Parathyroid adenoma (tissue), 2 donors: ENCODE data around the gene TOR1AIP1.
"Not testable (repeated sequence)": the region's sequence is repeated elsewhere in the genome, so short reads cannot be mapped to it uniquely, and the experiment has no call there.

Source experiments
- H2AFZ ChIP-seq: fragments of 300-600 bp; sonication (generic); one replicate; pipeline ENCODE4 v1.7.0; 2017; ENCODE audit warnings: antibody characterized with exemption, mild to moderate bottlenecking
- H3K27ac ChIP-seq: fragments of 300-600 bp; sonication (generic); one replicate; pipeline ENCODE4 v1.7.0; 2017
- H3K27me3 ChIP-seq: fragments of 300-600 bp; sonication (generic); one replicate; pipeline ENCODE4 v1.7.0; 2017; ENCODE audit warnings: low read length; ENCODE audit not compliant: control insufficient read depth, insufficient read depth
- H3K36me3 ChIP-seq: fragments of 300-600 bp; sonication (generic); one replicate; pipeline ENCODE4 v1.7.0; 2017; ENCODE audit warnings: low read length; ENCODE audit not compliant: control insufficient read depth, insufficient read depth
- H3K4me1 ChIP-seq: fragments of 300-600 bp; sonication (generic); one replicate; pipeline ENCODE4 v1.7.0; 2017; ENCODE audit warnings: control low read depth
- H3K4me2 ChIP-seq: fragments of 300-600 bp; sonication (generic); one replicate; pipeline ENCODE4 v1.7.0; 2017; ENCODE audit warnings: low read length
- H3K4me3 ChIP-seq: fragments of 300-600 bp; sonication (generic); one replicate; pipeline ENCODE4 v1.7.0; 2017; ENCODE audit warnings: low read depth, low read length
- H3K79me2 ChIP-seq: fragments of 300-600 bp; sonication (generic); one replicate; pipeline ENCODE4 v1.7.0; 2017; ENCODE audit warnings: control low read depth
- H3K9ac ChIP-seq: fragments of 300-600 bp; sonication (generic); one replicate; pipeline ENCODE4 v1.7.0; 2017; ENCODE audit warnings: mild to moderate bottlenecking
- H3K9me3 ChIP-seq: fragments of 300-600 bp; sonication (generic); one replicate; pipeline ENCODE4 v1.7.0; 2017; ENCODE audit warnings: low read length; ENCODE audit not compliant: control insufficient read depth
- CTCF ChIP-seq: fragments of 300-600 bp; sonication (generic); IDR thresholded peaks from one replicate; pipeline ENCODE4 v1.7.0; 2017; ENCODE audit warnings: antibody characterized with exemption, mild to moderate bottlenecking
- donor health status: primary hyperparathyroidism.

The TOR1AIP1 gene

GRCh38 chr1:179882253-179883039 lies at the start of gene TOR1AIP1:
Gene TOR1AIP1 (plus strand): TSS chr1:179882285. CDS start chr1:179882503, 218 bp downstream.
- peak within 1 kb of the TSS; percentile 91 for H3K4me2 ChIP-seq
- no peaks in the 10 kb centered on the region for H3K9me3 ChIP-seq
- H3K4me3 ChIP-seq = peak within 1 kb of the TSS; percentile 97
- H3K36me3 ChIP-seq = no peaks in the 10 kb centered on the region
- H3K27me3 ChIP-seq = no peaks in the 10 kb centered on the region
- H3K27ac ChIP-seq = peak within 1 kb of the TSS; percentile 98
- H3K9ac ChIP-seq = peak within 1 kb of the TSS; percentile 50
- peaks cover 7% of the 10 kb centered on the region for H3K4me1 ChIP-seq
- peak within 1 kb of the TSS; percentile 80 for H2AFZ ChIP-seq
- TF ChIP-seq CTCF = peak; percentile 33
- H3K79me2 ChIP-seq = peaks cover 16% of the 10 kb centered on the region

GRCh38 chr1:179836686-179837445 lies 45.2 kb upstream of the TOR1AIP1 start:
- H3K9me3 ChIP-seq, H3K4me3 ChIP-seq, H3K36me3 ChIP-seq, H3K4me1 ChIP-seq, H3K27me3 ChIP-seq, H3K79me2 ChIP-seq, H3K9ac ChIP-seq, H3K27ac ChIP-seq, H3K4me2 ChIP-seq, H2AFZ ChIP-seq: not testable (repeated sequence)

GRCh38 chr1:179840107-179840506 lies 42.0 kb upstream of the TOR1AIP1 start:
- TF ChIP-seq CTCF = no peak
- Histone ChIP-seq H2AFZ (no peak overlapping the region), H3K36me3 (no peaks in the 10 kb centered on the region)

GRCh38 chr1:179848233-179848632 lies 33.9 kb upstream of the TOR1AIP1 start:
- Histone ChIP-seq H3K36me3 (no peaks in the 10 kb centered on the region), H3K27me3 (no peaks in the 10 kb centered on the region)

More at GRCh38 chr1:179840107-179840506, 42.0 kb upstream of the TOR1AIP1 start:
- no peak overlapping the region for H3K9ac ChIP-seq
- no peak overlapping the region for H3K27ac ChIP-seq
- H3K4me1 ChIP-seq = no peaks in the 10 kb centered on the region
- H3K9me3 ChIP-seq = no peaks in the 10 kb centered on the region
- H3K27me3 ChIP-seq = no peaks in the 10 kb centered on the region
- no peaks in the 10 kb centered on the region for H3K79me2 ChIP-seq
- no peak overlapping the region for H3K4me3 ChIP-seq
- no peak overlapping the region for H3K4me2 ChIP-seq

More at GRCh38 chr1:179848233-179848632, 33.9 kb upstream of the TOR1AIP1 start:
- Histone ChIP-seq H3K4me1 (no peaks in the 10 kb centered on the region), H3K79me2 (no peaks in the 10 kb centered on the region), H3K4me3 (no peak overlapping the region), H2AFZ (no peak overlapping the region), H3K4me2 (no peak overlapping the region), H3K9me3 (no peaks in the 10 kb centered on the region), H3K27ac (no peak overlapping the region), H3K9ac (no peak overlapping the region)
- no peak for TF ChIP-seq CTCF
